ENCODE measurements around the gene ALDH7A1.

Gene ALDH7A1

DNA sequence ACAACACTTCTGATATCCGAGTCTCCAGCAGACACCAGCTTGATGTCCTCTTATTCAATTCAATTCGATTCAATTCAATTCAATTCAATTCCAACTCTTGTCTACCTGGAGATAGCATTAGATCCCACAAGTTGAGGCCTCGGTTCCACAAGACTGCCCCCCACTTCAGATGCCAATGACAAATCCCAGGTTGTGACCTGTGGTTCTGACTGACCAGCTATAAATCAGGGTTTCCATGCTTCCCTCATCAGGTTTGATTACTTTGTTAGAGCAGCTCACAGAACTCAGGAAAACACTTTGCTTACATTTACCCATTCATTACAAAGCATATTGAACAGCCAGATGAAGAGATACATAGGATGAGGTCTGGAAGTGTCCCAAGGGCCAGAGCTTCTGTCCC, 82.6 kb downstream of the ALDH7A1 start:
- ATAC-seq = no peak

DNA sequence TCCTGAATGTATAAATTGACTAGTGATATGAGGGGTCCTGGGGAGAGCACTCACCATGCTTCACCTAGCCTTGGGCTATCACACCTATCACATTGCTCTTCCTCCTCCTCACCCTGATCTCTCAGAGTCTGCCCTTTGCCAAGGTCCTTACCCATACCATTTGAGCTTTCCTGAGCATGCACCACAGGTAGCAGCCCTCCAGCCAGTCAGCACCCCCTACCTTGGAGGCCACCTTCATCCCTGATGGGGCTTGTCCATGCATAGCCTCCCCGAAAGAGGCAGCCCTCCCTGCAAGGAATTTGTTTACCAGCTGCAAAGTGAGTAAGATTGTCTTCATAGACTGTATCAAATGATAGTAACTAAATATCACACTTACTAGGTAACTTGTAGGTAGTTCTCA, 83.1 kb downstream of the ALDH7A1 start:
- TF ChIP-seq CSDC2 (CRISPR knock-in tag; IDR thresholded peaks at IDR 0.05) = no peak
- no peak for TF ChIP-seq ZNF565 (CRISPR knock-in tag; conservative IDR thresholded peaks at IDR 0.05; ENCODE audit: low read depth)
- TF ChIP-seq, protein P1, sequence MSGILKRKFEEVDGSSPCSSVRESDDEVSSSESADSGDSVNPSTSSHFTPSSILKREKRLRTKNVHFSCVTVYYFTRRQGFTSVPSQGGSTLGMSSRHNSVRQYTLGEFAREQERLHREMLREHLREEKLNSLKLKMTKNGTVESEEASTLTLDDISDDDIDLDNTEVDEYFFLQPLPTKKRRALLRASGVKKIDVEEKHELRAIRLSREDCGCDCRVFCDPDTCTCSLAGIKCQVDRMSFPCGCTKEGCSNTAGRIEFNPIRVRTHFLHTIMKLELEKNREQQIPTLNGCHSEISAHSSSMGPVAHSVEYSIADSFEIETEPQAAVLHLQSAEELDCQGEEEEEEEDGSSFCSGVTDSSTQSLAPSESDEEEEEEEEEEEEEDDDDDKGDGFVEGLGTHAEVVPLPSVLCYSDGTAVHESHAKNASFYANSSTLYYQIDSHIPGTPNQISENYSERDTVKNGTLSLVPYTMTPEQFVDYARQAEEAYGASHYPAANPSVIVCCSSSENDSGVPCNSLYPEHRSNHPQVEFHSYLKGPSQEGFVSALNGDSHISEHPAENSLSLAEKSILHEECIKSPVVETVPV (CRISPR knock-in tag; IDR thresholded peaks at IDR 0.05) = no peak
- no peak for TF ChIP-seq RARB (CRISPR knock-in tag; IDR thresholded peaks at IDR 0.05)
- TF ChIP-seq, protein P2, sequence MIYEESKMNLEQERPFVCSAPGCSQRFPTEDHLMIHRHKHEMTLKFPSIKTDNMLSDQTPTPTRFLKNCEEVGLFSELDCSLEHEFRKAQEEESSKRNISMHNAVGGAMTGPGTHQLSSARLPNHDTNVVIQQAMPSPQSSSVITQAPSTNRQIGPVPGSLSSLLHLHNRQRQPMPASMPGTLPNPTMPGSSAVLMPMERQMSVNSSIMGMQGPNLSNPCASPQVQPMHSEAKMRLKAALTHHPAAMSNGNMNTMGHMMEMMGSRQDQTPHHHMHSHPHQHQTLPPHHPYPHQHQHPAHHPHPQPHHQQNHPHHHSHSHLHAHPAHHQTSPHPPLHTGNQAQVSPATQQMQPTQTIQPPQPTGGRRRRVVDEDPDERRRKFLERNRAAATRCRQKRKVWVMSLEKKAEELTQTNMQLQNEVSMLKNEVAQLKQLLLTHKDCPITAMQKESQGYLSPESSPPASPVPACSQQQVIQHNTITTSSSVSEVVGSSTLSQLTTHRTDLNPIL (CRISPR knock-in tag; IDR thresholded peaks at IDR 0.05; ENCODE audit: low read depth) = no peak
- TF ChIP-seq SNAI2 (CRISPR knock-in tag; IDR thresholded peaks at IDR 0.05) = no peak
- no peak for TF ChIP-seq ESRRG (CRISPR knock-in tag; IDR thresholded peaks at IDR 0.05)
- no peak for TF ChIP-seq TCF4 (CRISPR knock-in tag; IDR thresholded peaks at IDR 0.05; ENCODE audit: borderline replicate concordance)
- TF ChIP-seq GLIS3 (CRISPR knock-in tag; IDR thresholded peaks at IDR 0.05) = no peak
- TF ChIP-seq, protein P3, sequence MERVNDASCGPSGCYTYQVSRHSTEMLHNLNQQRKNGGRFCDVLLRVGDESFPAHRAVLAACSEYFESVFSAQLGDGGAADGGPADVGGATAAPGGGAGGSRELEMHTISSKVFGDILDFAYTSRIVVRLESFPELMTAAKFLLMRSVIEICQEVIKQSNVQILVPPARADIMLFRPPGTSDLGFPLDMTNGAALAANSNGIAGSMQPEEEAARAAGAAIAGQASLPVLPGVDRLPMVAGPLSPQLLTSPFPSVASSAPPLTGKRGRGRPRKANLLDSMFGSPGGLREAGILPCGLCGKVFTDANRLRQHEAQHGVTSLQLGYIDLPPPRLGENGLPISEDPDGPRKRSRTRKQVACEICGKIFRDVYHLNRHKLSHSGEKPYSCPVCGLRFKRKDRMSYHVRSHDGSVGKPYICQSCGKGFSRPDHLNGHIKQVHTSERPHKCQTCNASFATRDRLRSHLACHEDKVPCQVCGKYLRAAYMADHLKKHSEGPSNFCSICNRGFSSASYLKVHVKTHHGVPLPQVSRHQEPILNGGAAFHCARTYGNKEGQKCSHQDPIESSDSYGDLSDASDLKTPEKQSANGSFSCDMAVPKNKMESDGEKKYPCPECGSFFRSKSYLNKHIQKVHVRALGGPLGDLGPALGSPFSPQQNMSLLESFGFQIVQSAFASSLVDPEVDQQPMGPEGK (CRISPR knock-in tag; IDR thresholded peaks at IDR 0.05; ENCODE audit: borderline replicate concordance) = no peak
- TF ChIP-seq ZC3H10 (CRISPR knock-in tag; IDR thresholded peaks at IDR 0.05) = no peak
- TF ChIP-seq BACH2 (CRISPR knock-in tag; IDR thresholded peaks at IDR 0.05; ENCODE audit: borderline replicate concordance) = no peak
- TF ChIP-seq ZNF8 (CRISPR knock-in tag; IDR thresholded peaks at IDR 0.05) = no peak
- TF ChIP-seq OSR1 (CRISPR knock-in tag; IDR thresholded peaks at IDR 0.05) = no peak
- no peak for ATAC-seq

More for the DNA sequence above, 82.6 kb downstream of the ALDH7A1 start:
- TF ChIP-seq ZNF8 (CRISPR knock-in tag; IDR thresholded peaks at IDR 0.05) = no peak

DNA sequence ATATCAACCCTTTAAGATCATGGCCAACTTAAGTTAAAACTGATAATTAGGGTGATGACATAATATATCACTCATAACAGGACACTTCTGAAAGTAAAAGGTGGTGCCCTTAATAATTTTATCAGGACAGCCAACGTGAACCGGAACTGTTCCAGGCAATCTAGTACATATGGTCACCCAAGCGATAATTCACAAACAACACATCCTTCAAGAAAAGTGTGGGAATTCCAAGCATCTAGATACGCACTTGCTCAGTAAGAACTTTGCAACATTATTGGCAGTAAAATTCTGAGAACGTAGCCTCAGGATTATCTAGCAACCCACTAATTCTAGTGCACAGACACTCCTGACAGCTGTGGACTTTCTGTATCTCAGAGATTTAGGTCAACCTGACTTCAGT, 85.7 kb downstream of the ALDH7A1 start:
- no peak for ATAC-seq
- TF ChIP-seq ESRRG (CRISPR knock-in tag; IDR thresholded peaks at IDR 0.05) = no peak
- TF ChIP-seq CSDC2 (CRISPR knock-in tag; IDR thresholded peaks at IDR 0.05) = no peak

DNA sequence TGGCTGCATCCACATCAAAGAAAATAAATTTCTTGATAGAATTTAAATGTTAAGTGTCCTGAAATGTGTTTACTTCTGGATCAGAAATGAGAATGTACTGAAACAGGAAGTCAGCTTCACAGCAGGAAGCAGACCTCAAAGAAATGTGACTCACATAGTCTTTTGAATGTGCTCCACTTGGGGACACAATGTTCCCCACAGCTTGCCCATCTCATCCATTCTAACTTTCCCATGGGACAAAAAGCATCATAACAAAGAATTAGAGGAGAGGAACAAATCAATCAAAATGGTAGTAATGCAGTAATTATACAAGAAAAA, 86.1 kb downstream of the ALDH7A1 start:
- no peak for ATAC-seq
- TF ChIP-seq, protein P1 (CRISPR knock-in tag; IDR thresholded peaks at IDR 0.05) = no peak
- TF ChIP-seq ESRRG (CRISPR knock-in tag; IDR thresholded peaks at IDR 0.05) = no peak
- TF ChIP-seq TCF4 (CRISPR knock-in tag; IDR thresholded peaks at IDR 0.05; ENCODE audit: borderline replicate concordance) = no peak
- TF ChIP-seq OSR1 (CRISPR knock-in tag; IDR thresholded peaks at IDR 0.05) = no peak

DNA sequence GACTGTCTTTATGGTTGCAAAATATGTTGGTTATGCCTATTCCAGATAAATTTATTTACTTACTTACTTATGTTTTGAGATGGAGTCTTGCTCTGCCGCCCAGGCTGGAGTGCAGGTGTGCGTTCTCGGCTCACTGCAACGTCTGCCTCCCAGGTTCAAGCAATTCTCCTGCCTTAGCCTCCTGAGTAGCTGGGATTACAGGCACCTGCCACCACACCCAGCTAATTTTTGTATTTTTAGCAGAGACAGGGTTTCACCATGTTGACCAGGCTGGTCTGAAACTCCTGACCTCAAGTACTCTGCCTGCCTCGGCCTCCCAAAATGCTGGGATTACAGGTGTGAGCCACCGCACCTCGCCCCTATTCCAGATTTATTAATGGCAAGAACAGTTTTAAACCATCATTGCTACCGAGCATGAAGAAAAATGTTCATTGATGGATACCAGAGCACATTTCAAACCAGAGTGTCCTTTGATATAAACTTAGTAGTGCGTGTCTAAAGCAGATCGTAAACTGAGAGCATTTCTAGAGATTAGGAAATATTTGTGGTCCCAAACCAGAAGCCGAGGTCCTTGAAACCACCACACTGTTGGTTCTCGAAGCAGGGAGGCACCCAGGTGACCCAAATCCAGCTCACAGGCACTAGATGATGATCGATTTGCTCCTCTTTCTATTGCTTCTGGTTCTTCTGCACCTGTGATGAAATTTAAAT, 86.6 kb downstream of the ALDH7A1 start:
- ATAC-seq = no peak
- TF ChIP-seq, protein P4, sequence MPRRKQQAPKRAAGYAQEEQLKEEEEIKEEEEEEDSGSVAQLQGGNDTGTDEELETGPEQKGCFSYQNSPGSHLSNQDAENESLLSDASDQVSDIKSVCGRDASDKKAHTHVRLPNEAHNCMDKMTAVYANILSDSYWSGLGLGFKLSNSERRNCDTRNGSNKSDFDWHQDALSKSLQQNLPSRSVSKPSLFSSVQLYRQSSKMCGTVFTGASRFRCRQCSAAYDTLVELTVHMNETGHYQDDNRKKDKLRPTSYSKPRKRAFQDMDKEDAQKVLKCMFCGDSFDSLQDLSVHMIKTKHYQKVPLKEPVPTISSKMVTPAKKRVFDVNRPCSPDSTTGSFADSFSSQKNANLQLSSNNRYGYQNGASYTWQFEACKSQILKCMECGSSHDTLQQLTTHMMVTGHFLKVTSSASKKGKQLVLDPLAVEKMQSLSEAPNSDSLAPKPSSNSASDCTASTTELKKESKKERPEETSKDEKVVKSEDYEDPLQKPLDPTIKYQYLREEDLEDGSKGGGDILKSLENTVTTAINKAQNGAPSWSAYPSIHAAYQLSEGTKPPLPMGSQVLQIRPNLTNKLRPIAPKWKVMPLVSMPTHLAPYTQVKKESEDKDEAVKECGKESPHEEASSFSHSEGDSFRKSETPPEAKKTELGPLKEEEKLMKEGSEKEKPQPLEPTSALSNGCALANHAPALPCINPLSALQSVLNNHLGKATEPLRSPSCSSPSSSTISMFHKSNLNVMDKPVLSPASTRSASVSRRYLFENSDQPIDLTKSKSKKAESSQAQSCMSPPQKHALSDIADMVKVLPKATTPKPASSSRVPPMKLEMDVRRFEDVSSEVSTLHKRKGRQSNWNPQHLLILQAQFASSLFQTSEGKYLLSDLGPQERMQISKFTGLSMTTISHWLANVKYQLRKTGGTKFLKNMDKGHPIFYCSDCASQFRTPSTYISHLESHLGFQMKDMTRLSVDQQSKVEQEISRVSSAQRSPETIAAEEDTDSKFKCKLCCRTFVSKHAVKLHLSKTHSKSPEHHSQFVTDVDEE (CRISPR knock-in tag; IDR thresholded peaks at IDR 0.05) = no peak
- no peak for TF ChIP-seq ZFP30 (CRISPR knock-in tag; IDR thresholded peaks at IDR 0.05)
- TF ChIP-seq SNAI2 (CRISPR knock-in tag; IDR thresholded peaks at IDR 0.05) = no peak
- TF ChIP-seq ZC3H10 (CRISPR knock-in tag; IDR thresholded peaks at IDR 0.05) = no peak
- TF ChIP-seq, protein P3 (CRISPR knock-in tag; IDR thresholded peaks at IDR 0.05; ENCODE audit: borderline replicate concordance) = no peak
- TF ChIP-seq ESRRG (CRISPR knock-in tag; IDR thresholded peaks at IDR 0.05) = no peak
- TF ChIP-seq RARB (CRISPR knock-in tag; IDR thresholded peaks at IDR 0.05) = no peak
- no peak for TF ChIP-seq TOX (CRISPR knock-in tag; IDR thresholded peaks at IDR 0.05; ENCODE audit: borderline replicate concordance)
- TF ChIP-seq OSR1 (CRISPR knock-in tag; IDR thresholded peaks at IDR 0.05) = no peak
- no peak for TF ChIP-seq ISL1 (CRISPR knock-in tag; IDR thresholded peaks at IDR 0.05)
- no peak for TF ChIP-seq TCF4 (CRISPR knock-in tag; IDR thresholded peaks at IDR 0.05; ENCODE audit: borderline replicate concordance)

Measured in SK-N-SH treated with all-trans-retinoic acid at 6 μM for 48 hours (cell line).